GM12878 (cell line): ENCODE measurements around the gene MN1. TPM values are rescaled to one million over a fixed set of nuclear protein-coding genes. Genes with fewer than 3 reads are reported as not detected.

Experiments
- ATAC-seq: fragments of 200-7000 bp; cut with Tn5 transposase; 3 replicates; pipeline ENCODE4 v1.9.1; 2020; ENCODE audit warnings: mild to moderate bottlenecking, moderate library complexity
- BruUV-seq: library from RNA; stranded (reverse); fragments of 400-500 nt; replicated peaks from 2 replicates; lab custom pipeline; 2021; lab: Mats Ljungman, UMichigan
- CTCF ChIA-PET: fragments of 300-600 bp; sonication (Branson Sonifier 250); formaldehyde crosslinking; extraction: SDS; loops from one replicate; lab custom pipeline; 2021; ENCODE audit warnings: inconsistent platforms; lab: Yijun Ruan, JAX
- POLR2A ChIA-PET: fragments of 350-600 bp; formaldehyde crosslinking; extraction: SDS; loops from one replicate; lab custom pipeline; 2021; ENCODE audit warnings: inconsistent platforms; lab: Charles Lee
- RAD21 ChIA-PET: fragments of 300-600 bp; sonication (Branson Sonifier 250); formaldehyde crosslinking; loops from one replicate; lab custom pipeline; 2023; ENCODE audit warnings: antibody characterized with exemption; ENCODE audit not compliant: unreplicated experiment; lab: Charles Lee
- SMC1A ChIA-PET: fragments of 300-600 bp; sonication (Branson Sonifier 250); formaldehyde crosslinking; loops from one replicate; lab custom pipeline; 2023; ENCODE audit not compliant: unreplicated experiment, uncharacterized antibody; lab: Charles Lee
- DNase-seq: peaks from one replicate; pipeline ENCODE4 v3.0.0-alpha.2; 2011; ENCODE audit warnings: low read depth, low spot score
- FAIRE-seq: peaks from 3 replicates; lab custom pipeline; 2011; peaks lifted over from hg19 to GRCh38; lab: Jason Lieb, UNC
- H2AFZ ChIP-seq: 2 replicates; pipeline ENCODE4 v1.6.0; 2011; ENCODE audit warnings: low read depth, low read length, control low read depth; ENCODE audit not compliant: control insufficient read depth
- H3K27ac ChIP-seq: 2 replicates; pipeline ENCODE4 v1.5.1; 2011; ENCODE audit warnings: control low read depth; ENCODE audit not compliant: control insufficient read depth, insufficient read depth
- H3K27me3 ChIP-seq, 2 experiments: replicated peaks in 1 of 2; 2 replicates each; pipeline versions ENCODE4 v1.6.0 to v1.6.1; 2011; ENCODE audit warnings: low read length in 1 of 2; ENCODE audit not compliant: control insufficient read depth in 2 of 2, insufficient read depth in 2 of 2
- H3K36me3 ChIP-seq, 2 experiments: 2 replicates each; pipeline ENCODE4 v1.5.1; 2011; ENCODE audit warnings: low read length in 1 of 2; ENCODE audit not compliant: control insufficient read depth in 2 of 2, insufficient read depth in 2 of 2
- H3K4me1 ChIP-seq: 2 replicates; pipeline ENCODE4 v1.6.1; 2011; ENCODE audit warnings: mild to moderate bottlenecking, low read length, moderate library complexity, mixed read lengths; ENCODE audit not compliant: control insufficient read depth, insufficient read depth
- H3K4me2 ChIP-seq: 2 replicates; pipeline ENCODE4 v1.6.0; 2011; ENCODE audit warnings: control low read depth; ENCODE audit not compliant: control insufficient read depth, insufficient read depth
- H3K4me3 ChIP-seq: fragments of 200-600 bp; sonication (generic); 2 replicates; pipeline ENCODE4 v1.5.1; 2016
- H3K79me2 ChIP-seq: 2 replicates; pipeline ENCODE4 v1.6.0; 2011; ENCODE audit warnings: low read length; ENCODE audit not compliant: control insufficient read depth, insufficient read depth
- H3K9ac ChIP-seq: 2 replicates; pipeline ENCODE4 v1.8.0; 2011; ENCODE audit warnings: low read length, control low read depth, mixed read lengths; ENCODE audit not compliant: control insufficient read depth, insufficient read depth
- H3K9me3 ChIP-seq: replicated peaks from 3 replicates; pipeline ENCODE4 v1.5.1; 2011; ENCODE audit warnings: mild to moderate bottlenecking, low read length; ENCODE audit not compliant: control insufficient read depth, insufficient read depth
- H4K20me1 ChIP-seq: 2 replicates; pipeline ENCODE4 v1.6.0; 2011; ENCODE audit not compliant: control insufficient read depth, insufficient read depth
- ATF7 ChIP-seq: fragments of 450-650 bp; IDR thresholded peaks from 2 replicates; pipeline ENCODE4 v1.6.1; 2016; ENCODE audit warnings: low read depth, mild to moderate bottlenecking
- BMI1 ChIP-seq: fragments of 450-650 bp; IDR thresholded peaks from 2 replicates; pipeline ENCODE4 v1.6.1; 2016; ENCODE audit warnings: mild to moderate bottlenecking, moderate library complexity, borderline replicate concordance
- CREB1 ChIP-seq: IDR thresholded peaks from 2 replicates; pipeline ENCODE4 v1.6.1; 2012; ENCODE audit warnings: low read depth, mild to moderate bottlenecking, inconsistent platforms
- EP300 ChIP-seq, 2 experiments: fragments of 150-350 bp in 1 of 2; IDR thresholded peaks; 2 replicates each; pipeline ENCODE4 v1.6.1; 2011 to 2012; ENCODE audit warnings: low read depth in 2 of 2, low read length in 2 of 2, borderline replicate concordance in 1 of 2, improper control_type of control experiment in 1 of 2, inconsistent platforms in 1 of 2; ENCODE audit not compliant: control insufficient read depth in 1 of 2
- FOXK2 ChIP-seq: fragments of 450-650 bp; IDR thresholded peaks from 2 replicates; pipeline ENCODE4 v1.6.1; 2017; ENCODE audit warnings: mild to moderate bottlenecking, moderate library complexity
- RBBP5 ChIP-seq: fragments of 200-600 bp; sonication (generic); conservative IDR thresholded peaks from 2 replicates; pipeline ENCODE4 v1.6.1; 2016
- ZBTB40 ChIP-seq: fragments of 450-650 bp; IDR thresholded peaks from 2 replicates; pipeline ENCODE4 v1.6.1; 2016; ENCODE audit warnings: mild to moderate bottlenecking, moderate library complexity, borderline replicate concordance
- WGBS: methylation state at CpG from one replicate; pipeline ENCODE4 v1.1.6; 2016; ENCODE audit warnings: low lambda C conversion rate; ENCODE audit not compliant: insufficient replicate concordance, insufficient coverage; ENCODE audit errors: missing lambda C conversion rate; 5-methylcytosine and 5-hydroxymethylcytosine counted together
- in situ Hi-C: fragments of 300-500 bp; cut with MboI; formaldehyde crosslinking; loops from 9 replicates; pipeline ENCODE4 v1.14.3; 2018; ENCODE audit warnings: mixed read lengths
- intact Hi-C: fragments of 100-400 bp; cut with micrococcal nuclease; formaldehyde crosslinking; loops from one replicate; pipeline ENCODE4 v1.14.2; 2022; ENCODE audit not compliant: unreplicated experiment
- polyA plus RNA-seq, 11 experiments: library from polyadenylated mRNA; depleted of rRNA in 4 of 11; unstranded in 6 of 11; stranded (reverse) in 5 of 11; fragments of >200 nt; fragmentation: Nextera tagmentation in 4 of 11; fragmentation: Illumina TruSeq in 1 of 11; extraction: Ambion mirVana in 4 of 11; extraction: Trizol in 1 of 11; gene quantifications; 1 replicate in 1 of 11; 2 replicates in 10 of 11; pipeline versions ENCODE4 v1.2.1 to v1.2.3, GENCODE V29; 2011 to 2016; ENCODE audit warnings: inconsistent platforms in 2 of 11, missing spikeins in 2 of 11, low read depth in 1 of 11
- total RNA-seq, 4 experiments: library from RNA; depleted of rRNA in 3 of 4; stranded (reverse); fragments of >200 nt in 3 of 4; fragmentation: Illumina TruSeq in 1 of 4; extraction: Trizol in 1 of 4; gene quantifications; 2 replicates each; pipeline versions ENCODE4 v1.2.1 to v1.2.3, GENCODE V29; 2013 to 2021

The MN1 gene
- total and polyA plus RNA-seq, 10 of the 15 experiments (the other 5 are each of a cell fraction or from before 2014, with no cell fraction given) = under 0.01 to 0.24 (median 0.03) TPM; not detected in 3

DNA sequence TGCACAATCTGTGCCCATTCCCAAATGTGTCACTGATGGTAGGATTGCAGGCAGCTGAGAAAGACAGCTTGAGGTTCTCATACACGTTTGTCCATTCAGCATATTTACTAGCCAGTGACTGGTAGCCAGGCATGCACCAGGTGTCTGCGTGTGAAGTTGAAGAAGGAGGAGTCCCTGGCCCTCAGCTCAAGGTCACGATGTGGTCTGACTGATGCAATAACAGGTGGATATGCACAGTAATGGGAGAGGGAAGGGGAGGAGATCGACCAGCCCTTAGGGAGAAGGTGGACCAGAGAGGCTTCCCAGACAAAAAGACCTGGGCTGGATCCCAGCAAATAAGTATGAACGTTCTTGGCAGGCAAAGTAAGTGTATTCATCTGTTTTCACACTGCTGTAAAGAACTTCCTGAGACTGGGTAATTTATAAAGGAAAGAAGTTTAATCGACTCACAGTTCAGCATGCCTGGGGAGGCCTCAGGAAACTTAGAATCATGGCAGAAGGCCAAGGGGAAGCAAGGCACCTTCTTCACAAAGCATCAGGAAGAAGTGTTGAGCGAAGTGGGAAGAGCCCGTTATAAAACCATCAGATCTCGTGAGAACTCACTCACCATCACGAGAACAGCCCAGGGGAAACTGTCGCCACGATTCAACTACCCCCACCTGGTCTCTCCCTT lies 96.0 kb downstream of the MN1 start:
- ChIA-PET POLR2A (no interaction called here), RAD21 (no interaction called here)
- Histone ChIP-seq H3K9me3 (no peaks in the 10 kb centered on the region; the same call in 2 of the 3 replicates), H3K79me2 (no peaks in the 10 kb centered on the region), H3K9ac (no peak overlapping the region)
- 24% methylated on average over 12 of the region's 12 CpGs for WGBS
- ATAC-seq = no peak
- no peak for TF ChIP-seq CREB1
- no peak for TF ChIP-seq RBBP5
- no peak for TF ChIP-seq ATF7
- TF ChIP-seq FOXK2 = no peak
- no peak for TF ChIP-seq EP300 (IDR thresholded peaks at IDR 0.05; ENCODE audit: borderline replicate concordance in 1 of 2, control insufficient read depth in 1 of 2, low read depth in 2 of 2, low read length in 2 of 2)
- TF ChIP-seq BMI1 = no peak
- no peak for TF ChIP-seq ZBTB40
- TF ChIP-seq, all 136 proteins: peak for 0
- BruUV-seq = no TSS peak
- H3K36me3 ChIP-seq = no peaks in the 10 kb centered on the region
- no peak overlapping the region for H3K27ac ChIP-seq
- H3K4me2 ChIP-seq = no peak overlapping the region
- no peak for FAIRE-seq
- no peak overlapping the region for H3K4me3 ChIP-seq
- ChIA-PET CTCF (no interaction called here), SMC1A (no interaction called here)
- DNase-seq = no peak
- no peaks in the 10 kb centered on the region for H3K27me3 ChIP-seq
- in situ Hi-C loops (no loop called here), intact Hi-C loops (no loop called here)
- H3K4me1 ChIP-seq = no peaks in the 10 kb centered on the region
- H4K20me1 ChIP-seq = no peaks in the 10 kb centered on the region
- H2AFZ ChIP-seq = no peak overlapping the region
